Hepatocyte (in vitro differentiated cells): ENCODE data around the gene RASD2. TPM values are rescaled to one million over a fixed set of nuclear protein-coding genes. Genes with fewer than 3 reads are reported as not detected.

Experiments
- DNase-seq: peaks from one replicate; pipeline ENCODE4 v3.0.0-alpha.2; 2016; ENCODE audit warnings: low spot score
- H2AFZ ChIP-seq: fragments of 200-600 bp; sonication (generic); 2 replicates; pipeline ENCODE4 v1.6.0; 2016; ENCODE audit warnings: antibody characterized with exemption, mild to moderate bottlenecking
- H3K27ac ChIP-seq: fragments of 200-600 bp; sonication (generic); 2 replicates; pipeline ENCODE4 v1.5.1; 2016; ENCODE audit warnings: mild to moderate bottlenecking
- H3K27me3 ChIP-seq: fragments of 200-600 bp; sonication (generic); 2 replicates; pipeline ENCODE4 v1.6.1; 2016
- H3K36me3 ChIP-seq: fragments of 200-600 bp; sonication (generic); replicated peaks from 2 replicates; pipeline ENCODE4 v1.5.1; 2016; ENCODE audit warnings: low read depth; ENCODE audit not compliant: insufficient read depth
- H3K4me1 ChIP-seq: fragments of 200-600 bp; sonication (generic); 2 replicates; pipeline ENCODE4 v1.5.1; 2016; ENCODE audit warnings: mild to moderate bottlenecking, moderate library complexity; ENCODE audit not compliant: insufficient read depth
- H3K4me2 ChIP-seq: fragments of 200-600 bp; sonication (generic); 2 replicates; pipeline ENCODE4 v1.6.0; 2016
- H3K4me3 ChIP-seq: fragments of 200-600 bp; sonication (generic); 2 replicates; pipeline ENCODE4 v1.5.1; 2016; ENCODE audit warnings: mild to moderate bottlenecking
- H3K79me2 ChIP-seq: fragments of 200-600 bp; sonication (generic); 2 replicates; pipeline ENCODE4 v1.6.0; 2017; ENCODE audit warnings: mild to moderate bottlenecking
- H3K9me2 ChIP-seq: fragments of 200-600 bp; sonication (generic); replicated peaks from 2 replicates; pipeline ENCODE4 v1.6.0; 2017; ENCODE audit warnings: mild to moderate bottlenecking; ENCODE audit not compliant: insufficient read depth
- H3K9me3 ChIP-seq: fragments of 200-600 bp; sonication (generic); 2 replicates; pipeline ENCODE4 v1.5.1; 2016; ENCODE audit warnings: low read depth, mild to moderate bottlenecking
- H4K20me1 ChIP-seq: fragments of 200-600 bp; sonication (generic); 2 replicates; pipeline ENCODE4 v1.6.0; 2016; ENCODE audit warnings: mild to moderate bottlenecking; ENCODE audit not compliant: insufficient read depth, poor library complexity, severe bottlenecking
- CTCF ChIP-seq: fragments of 200-600 bp; sonication (generic); IDR thresholded peaks from 2 replicates; pipeline ENCODE4 v1.5.1; 2016; ENCODE audit warnings: antibody characterized with exemption, mild to moderate bottlenecking; ENCODE audit not compliant: poor library complexity
- EZH2 ChIP-seq: fragments of 200-600 bp; sonication (generic); IDR thresholded peaks from 2 replicates; pipeline ENCODE4 v1.6.1; 2016; ENCODE audit warnings: antibody characterized with exemption, mild to moderate bottlenecking, borderline replicate concordance
- EZH2phosphoT487 ChIP-seq: fragments of 200-600 bp; sonication (generic); IDR thresholded peaks from one replicate; pipeline ENCODE4 v1.6.1; 2018; ENCODE audit warnings: antibody characterized with exemption, mild to moderate bottlenecking, low read depth, moderate library complexity; ENCODE audit not compliant: unreplicated experiment, severe bottlenecking
- WGBS: methylation state at CpG from one replicate; pipeline ENCODE4 v1.1.6; 2016; ENCODE audit warnings: low lambda C conversion rate; ENCODE audit errors: missing lambda C conversion rate; 5-methylcytosine and 5-hydroxymethylcytosine counted together
- polyA plus RNA-seq: library from polyadenylated mRNA; unstranded; fragments of >200 nt; fragmentation: Nextera tagmentation; extraction: Ambion mirVana; gene quantifications from 2 replicates; pipeline ENCODE4 v1.2.1, GENCODE V29; 2016
- total RNA-seq: library from RNA; depleted of rRNA; stranded (reverse); fragments of >200 nt; gene quantifications from 2 replicates; pipeline ENCODE4 v1.2.3, GENCODE V29; 2014

Gene RASD2
- total and polyA plus RNA-seq, 2 experiments from 2014 or later = 1.3 to 12.7 TPM

GRCh38 chr22:35549328-35549727 lies 8.7 kb downstream of the RASD2 start:
- H2AFZ ChIP-seq = no peak overlapping the region
- TF ChIP-seq CTCF (no peak), EZH2 (no peak), EZH2phosphoT487 (no peak)
- H3K4me1 ChIP-seq = no peaks in the 10 kb centered on the region
- H3K4me2 ChIP-seq = no peak overlapping the region
- H3K4me3 ChIP-seq = no peak overlapping the region
- H3K36me3 ChIP-seq = no peaks in the 10 kb centered on the region
- DNase-seq = no peak
- no peak overlapping the region for H3K27ac ChIP-seq
- peaks cover 5% of the 10 kb centered on the region for H3K27me3 ChIP-seq
- no peaks in the 10 kb centered on the region for H4K20me1 ChIP-seq
- no peaks in the 10 kb centered on the region for H3K79me2 ChIP-seq
- 59% methylated on average over 11 of the region's 11 CpGs for WGBS
- H3K9me3 ChIP-seq = no peaks in the 10 kb centered on the region
- H3K9me2 ChIP-seq = no peaks in the 10 kb centered on the region

GRCh38 chr22:35551549-35552177 lies 11.0 kb downstream of the RASD2 start:
- no peaks in the 10 kb centered on the region for H3K9me2 ChIP-seq
- no peaks in the 10 kb centered on the region for H4K20me1 ChIP-seq
- TF ChIP-seq CTCF = no peak
- no peak for TF ChIP-seq EZH2phosphoT487
- TF ChIP-seq EZH2 = no peak
- no peak for DNase-seq
- H3K36me3 ChIP-seq = no peaks in the 10 kb centered on the region
- no peaks in the 10 kb centered on the region for H3K27me3 ChIP-seq
- H3K9me3 ChIP-seq = no peaks in the 10 kb centered on the region
- no peaks in the 10 kb centered on the region for H3K79me2 ChIP-seq
- H3K4me3 ChIP-seq = no peak overlapping the region
- no peaks in the 10 kb centered on the region for H3K4me1 ChIP-seq
- no peak overlapping the region for H3K4me2 ChIP-seq
- no peak overlapping the region for H3K27ac ChIP-seq
- 96% methylated on average over 43 of the region's 43 CpGs for WGBS
- H2AFZ ChIP-seq = no peak overlapping the region

- 53% methylated on average over 13 of the region's 13 CpGs for WGBS
- Histone ChIP-seq H3K27me3 (no peaks in the 10 kb centered on the region), H3K4me1 (no peaks in the 10 kb centered on the region), H3K4me2 (no peak overlapping the region), H4K20me1 (no peaks in the 10 kb centered on the region), H2AFZ (no peak overlapping the region), H3K36me3 (no peaks in the 10 kb centered on the region), H3K9me2 (no peaks in the 10 kb centered on the region), H3K9me3 (no peaks in the 10 kb centered on the region), H3K4me3 (no peak overlapping the region), H3K27ac (no peak overlapping the region), H3K79me2 (no peaks in the 10 kb centered on the region)
- peak; percentile 48 for DNase-seq
- no peak for TF ChIP-seq CTCF
These were observed 11.7 kb downstream of the RASD2 start for GRCh38 chr22:35552196-35552842.
